SU-DHL-6 (cell line): ENCODE measurements around the gene LEKR1.
"Not testable (repeated sequence)": the region's sequence is repeated elsewhere in the genome, so short reads cannot be mapped to it uniquely, and the experiment has no call there.

ENCODE experiments used
- CTCF ChIP-seq: fragments of 200-600 bp; sonication (generic); IDR thresholded peaks from one replicate; pipeline ENCODE4 v1.5.1; 2017; ENCODE audit warnings: antibody characterized with exemption, mild to moderate bottlenecking, low read length, moderate library complexity; ENCODE audit not compliant: insufficient read depth, poor library complexity, severe bottlenecking
- EZH2phosphoT487 ChIP-seq: fragments of 200-600 bp; sonication (generic), shearing (Covaris generic); conservative IDR thresholded peaks from 2 replicates; pipeline ENCODE4 v1.6.1; 2018; ENCODE audit warnings: mild to moderate bottlenecking, antibody characterized with exemption, low read length, moderate library complexity, mixed read lengths

- not testable (repeated sequence) for TF ChIP-seq CTCF, EZH2phosphoT487
Measured at GRCh38 chr3:156966349-156966748, 140.2 kb downstream of the LEKR1 start.
